ENCODE data around the gene SOX15.

SOX15 gene

GRCh38 chr17:7556627-7557026 is 33.3 kb downstream of the SOX15 start:
- FAIRE-seq, result no peak

GRCh38 chr17:7555320-7555948 is 34.5 kb downstream of the SOX15 start:
- no peak for FAIRE-seq

DNA sequence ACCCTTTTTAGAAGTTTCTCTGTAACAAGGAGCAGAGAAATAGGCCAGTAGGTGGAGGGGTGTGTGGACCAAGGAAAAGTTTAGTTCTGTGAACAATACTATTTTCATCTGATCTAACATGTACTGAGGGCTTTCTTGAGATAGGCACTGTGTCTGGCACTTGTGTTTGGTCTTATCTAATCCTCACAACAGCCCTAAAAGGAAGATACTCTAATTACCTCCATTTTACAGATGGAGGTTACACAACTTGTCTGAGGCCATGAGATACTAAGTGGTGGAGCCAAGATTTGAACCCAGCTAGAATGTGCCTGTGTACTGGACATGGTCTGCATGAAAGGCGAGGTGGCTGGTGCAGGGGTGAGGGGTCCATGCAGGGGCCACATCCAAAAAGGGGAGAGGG is 36.5 kb downstream of the SOX15 start:
- FAIRE-seq, result no peak

DNA sequence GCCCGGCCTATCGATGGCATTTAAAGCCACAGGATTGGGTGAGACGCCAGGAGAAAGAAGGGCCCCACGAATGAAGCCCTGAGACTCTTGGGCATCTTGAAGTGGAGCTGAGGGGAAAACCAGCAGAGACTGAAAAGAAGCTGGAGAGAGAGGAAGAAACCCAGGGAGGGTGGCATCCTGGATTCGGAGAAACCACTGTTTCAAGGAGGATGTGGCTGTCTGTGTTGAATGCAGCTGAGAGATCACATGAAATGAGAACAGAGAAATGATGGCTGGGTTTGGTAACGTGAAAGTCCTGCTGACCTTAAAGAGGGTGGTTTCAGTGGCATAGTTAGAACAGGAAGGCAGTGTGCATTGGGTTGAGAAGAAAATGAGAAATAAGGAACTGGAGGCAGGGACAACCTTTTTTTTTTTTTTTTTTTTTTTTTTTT is 37.3 kb downstream of the SOX15 start:
- FAIRE-seq, result no peak

DNA sequence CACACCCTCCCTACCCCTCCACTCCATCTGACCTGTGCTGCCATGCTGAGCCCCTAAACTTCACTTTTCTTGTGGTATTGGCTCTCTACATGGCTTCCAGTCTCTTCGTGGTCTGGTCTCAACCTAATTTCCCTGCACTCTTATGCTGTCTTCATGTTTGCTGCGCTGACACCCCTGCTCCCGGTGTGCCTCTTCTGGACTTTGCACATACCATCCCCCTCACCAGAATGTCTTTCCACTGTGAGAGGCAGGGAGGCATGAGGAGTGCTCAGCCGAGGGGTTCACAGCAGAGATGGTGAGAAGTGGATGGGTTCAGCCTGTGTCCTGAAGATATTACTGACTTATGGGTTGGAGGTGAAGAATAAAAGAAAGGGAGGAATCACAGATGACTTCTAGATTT is 38.5 kb downstream of the SOX15 start:
- no peak for FAIRE-seq

DNA sequence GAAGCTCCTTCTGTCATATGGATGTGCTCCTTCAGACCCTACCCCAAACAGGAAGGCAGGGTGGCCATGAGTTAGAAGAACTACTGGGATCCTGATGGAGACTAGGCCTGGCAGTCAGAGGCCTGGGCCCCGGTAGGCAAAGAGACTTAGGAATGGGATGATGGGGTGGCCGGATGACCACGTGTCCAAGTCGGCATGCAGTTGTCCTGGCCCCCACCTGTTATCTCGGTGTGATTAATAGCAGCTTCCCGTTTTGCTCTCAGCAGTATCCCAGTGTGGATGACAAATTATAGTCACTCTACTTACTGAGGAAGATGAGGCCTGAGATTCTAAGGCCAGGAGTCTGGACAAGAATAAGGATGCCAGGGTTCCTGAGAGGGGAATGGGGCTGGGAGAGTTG is 39.5 kb downstream of the SOX15 start:
- no peak for FAIRE-seq

DNA sequence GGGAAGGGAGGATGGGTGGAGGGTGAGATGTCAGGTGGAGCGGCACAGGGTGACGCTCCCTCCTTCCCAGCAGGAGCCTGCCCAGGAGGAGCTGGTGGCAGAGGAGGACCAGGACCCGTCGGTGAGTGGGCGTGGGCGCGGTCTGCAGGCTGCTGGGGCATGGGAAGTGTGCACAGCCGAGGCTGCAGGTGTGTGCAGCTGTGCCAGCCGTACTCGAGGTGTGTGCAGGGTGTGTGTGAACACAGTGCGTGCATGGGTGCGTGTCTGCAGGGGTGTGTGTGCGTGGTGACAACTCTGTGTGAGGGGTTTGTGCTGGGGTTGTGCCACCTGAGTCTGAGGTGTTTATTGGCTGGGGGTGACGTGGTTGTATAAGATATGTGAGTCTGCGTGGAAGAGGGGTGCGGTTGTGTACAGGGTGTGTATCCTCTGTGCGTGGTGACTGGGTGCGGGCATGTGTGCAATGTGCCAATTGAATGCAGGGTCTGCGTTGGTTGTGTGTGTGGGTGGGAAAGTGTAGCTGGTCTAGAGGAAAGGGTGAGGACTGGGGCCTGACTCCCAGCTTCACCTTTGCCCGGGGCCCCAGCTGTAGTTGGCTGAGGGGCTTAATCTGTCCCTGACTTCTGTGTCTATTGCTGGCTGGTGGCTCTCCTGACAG is 40.4 kb downstream of the SOX15 start:
- FAIRE-seq, result no peak

DNA sequence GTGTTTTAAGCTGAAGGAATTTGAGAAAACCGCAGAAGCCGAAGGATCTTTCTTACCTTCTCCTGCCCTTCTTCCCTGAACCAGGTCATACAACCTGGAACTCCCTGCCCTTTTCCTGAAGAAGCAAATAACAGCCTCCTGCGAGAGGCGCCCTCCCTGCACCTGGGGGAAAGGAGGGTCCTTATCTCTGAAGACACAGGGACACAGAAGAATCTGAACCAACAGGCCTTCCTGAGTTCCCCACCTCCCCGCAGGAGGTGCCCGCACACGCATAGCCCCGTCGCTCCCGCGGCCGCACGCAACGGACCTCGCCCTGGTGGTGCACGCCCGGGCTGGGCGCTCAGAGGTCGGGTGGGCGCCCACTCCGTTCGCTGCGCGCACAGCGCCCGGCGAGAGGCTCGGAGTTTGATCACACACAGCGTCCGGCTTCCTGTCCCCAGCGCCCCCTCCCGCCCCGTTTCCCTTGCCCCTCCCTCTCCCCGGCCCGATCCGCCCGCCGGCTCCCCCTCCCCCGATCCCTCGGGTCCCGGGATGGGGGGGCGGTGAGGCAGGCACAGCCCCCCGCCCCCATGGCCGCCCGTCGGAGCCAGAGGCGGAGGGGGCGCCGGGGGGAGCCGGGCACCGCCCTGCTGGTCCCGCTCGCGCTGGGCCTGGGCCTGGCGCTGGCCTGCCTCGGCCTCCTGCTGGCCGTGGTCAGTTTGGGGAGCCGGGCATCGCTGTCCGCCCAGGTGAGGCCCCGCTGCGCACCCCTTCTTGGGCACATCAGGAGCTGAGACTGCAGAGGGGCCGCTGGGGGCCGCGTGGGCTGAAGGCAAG is 41.1 kb downstream of the SOX15 start, which contains the start of gene TNFSF12:
TNFSF12 (plus strand) TSS at position 474 of the 816 bp plus-strand sequence; CDS start at position 570, 96 bp downstream.
- FAIRE-seq, result no peak

DNA sequence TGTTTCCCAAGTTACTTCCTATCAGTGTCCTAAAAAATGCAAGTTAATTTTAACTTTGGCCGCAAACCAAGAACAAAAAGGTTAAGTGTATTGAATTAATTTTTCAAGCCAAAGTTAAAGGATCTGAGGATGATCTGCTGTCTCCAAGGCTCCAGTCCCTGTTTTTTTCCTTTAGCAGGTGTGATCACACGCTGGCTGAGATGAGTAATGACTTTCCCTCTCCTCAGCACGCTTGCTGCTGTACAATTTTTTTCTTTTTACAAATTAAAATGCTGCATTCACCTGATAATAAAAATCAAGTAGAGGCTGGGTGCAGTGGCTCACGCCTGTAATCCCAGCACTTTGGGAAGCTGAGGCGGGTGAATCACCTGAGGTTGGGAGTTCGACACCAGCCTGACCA is 45.0 kb downstream of the SOX15 start:
- no peak for FAIRE-seq

DNA sequence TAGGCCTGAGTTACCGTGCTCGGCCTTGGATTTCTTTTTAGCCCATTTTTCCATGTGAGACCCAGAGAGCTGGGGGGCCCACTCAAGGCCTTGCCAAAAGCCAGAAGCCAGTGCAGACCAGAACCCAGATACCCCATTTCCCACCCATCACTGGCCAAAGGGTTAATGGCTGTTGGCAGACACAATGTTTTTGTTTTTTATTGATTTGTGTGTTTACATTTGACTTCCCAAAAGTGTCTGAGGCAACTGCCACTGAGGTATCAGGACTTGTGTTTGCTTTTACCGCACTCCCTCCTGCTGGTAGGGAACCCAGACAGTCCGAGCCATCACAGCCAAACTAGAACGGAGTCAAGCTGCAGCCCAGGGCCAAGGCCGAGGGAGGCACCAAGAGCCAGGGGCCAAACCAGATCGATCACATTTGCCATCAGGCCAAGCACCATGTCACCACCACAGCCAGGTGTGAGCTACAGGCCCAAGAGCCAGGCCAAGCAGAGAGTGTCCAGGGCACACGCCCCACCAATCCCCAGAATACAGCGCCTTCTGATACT is 48.7 kb downstream of the SOX15 start:
- no peak for FAIRE-seq

GRCh38 chr17:7538891-7539545 is 50.9 kb downstream of the SOX15 start:
- no peak for FAIRE-seq

All from colon (tissue), 2 donors.